ENCODE measurements around the gene PHLDA1. TPM values are rescaled to one million over a fixed set of nuclear protein-coding genes. Genes with fewer than 3 reads are reported as not detected.

Gene PHLDA1
- total and polyA plus RNA-seq, 7 experiments from 2014 or later = 0.20 to 25.1 (median 1.5) TPM

- H3K4me1 Mint-ChIP-seq = no peaks in the 10 kb centered on the region
- H3K9me3 Mint-ChIP-seq = peaks cover 0 to 10% (median 3%) of the 10 kb centered on the region in 11 donors
- ATAC-seq (no peak), DNase-seq (no peak)
- peaks cover 0 to 14% (median 0%) of the 10 kb centered on the region in 5 donors for H3K36me3 Mint-ChIP-seq
- H3K4me3 ChIP-seq (ENCODE audit: low read length) = no peak overlapping the region
- no peaks in the 10 kb centered on the region for H3K27me3 Mint-ChIP-seq
- no peak overlapping the region for H3K4me3 Mint-ChIP-seq
- no peaks in the 10 kb centered on the region for H3K36me3 ChIP-seq (ENCODE audit: control insufficient read depth in 2 of 3, insufficient read depth in 3 of 3, low read length in 3 of 3)
- H3K27ac ChIP-seq (ENCODE audit: low read depth, low read length) = no peak overlapping the region
- H3K9me3 ChIP-seq (ENCODE audit: control insufficient read depth in 2 of 3, low read length in 3 of 3) = no peaks in the 10 kb centered on the region
- POLR2A ChIA-PET = no interaction called here
- H3K27ac Mint-ChIP-seq = no peak overlapping the region
- CTCF ChIA-PET = no interaction called here
- no peaks in the 10 kb centered on the region for H3K27me3 ChIP-seq (ENCODE audit: control insufficient read depth in 2 of 2, insufficient read depth in 2 of 2, low read length in 2 of 2)
- intact Hi-C loops (cut with micrococcal nuclease) = no loop called here
- no peaks in the 10 kb centered on the region for H3K4me1 ChIP-seq (ENCODE audit: control insufficient read depth in 2 of 2, insufficient read depth in 2 of 2, low read length in 2 of 2)
Observed at GRCh38 chr12:76007640-76008039, 23.9 kb downstream of the PHLDA1 start.

- DNase-seq = no peak
- intact Hi-C loops (cut with micrococcal nuclease) = no loop called here
- no peak overlapping the region for H3K4me3 ChIP-seq (ENCODE audit: low read length)
- Mint-ChIP-seq H3K4me1 (no peaks in the 10 kb centered on the region), H3K27me3 (no peaks in the 10 kb centered on the region), H3K27ac (no peak overlapping the region), H3K9me3 (peaks cover 0 to 10% (median 3%) of the 10 kb centered on the region in 11 donors), H3K4me3 (no peak overlapping the region), H3K36me3 (peaks cover 0 to 11% (median 0%) of the 10 kb centered on the region in 5 donors)
- no peaks in the 10 kb centered on the region for H3K9me3 ChIP-seq (ENCODE audit: control insufficient read depth in 2 of 3, low read length in 3 of 3)
- H3K36me3 ChIP-seq (ENCODE audit: control insufficient read depth in 2 of 3, insufficient read depth in 3 of 3, low read length in 3 of 3) = no peaks in the 10 kb centered on the region
- H3K4me1 ChIP-seq (ENCODE audit: control insufficient read depth in 2 of 2, insufficient read depth in 2 of 2, low read length in 2 of 2) = no peaks in the 10 kb centered on the region
- no peak overlapping the region for H3K27ac ChIP-seq (ENCODE audit: low read depth, low read length)
- no peak for ATAC-seq
- POLR2A ChIA-PET = interaction anchor here (0.6 kb wide), 1 partner anchor 17 kb away, joined by 3 read pairs; no protein-coding TSS in a partner anchor
- H3K27me3 ChIP-seq (ENCODE audit: control insufficient read depth in 2 of 2, insufficient read depth in 2 of 2, low read length in 2 of 2) = no peaks in the 10 kb centered on the region
- CTCF ChIA-PET = no interaction called here
Observed at GRCh38 chr12:76006028-76006925, 25.3 kb downstream of the PHLDA1 start.

GRCh38 chr12:76003355-76003638, 28.3 kb downstream of the PHLDA1 start:
- peaks cover 0 to 10% (median 3%) of the 10 kb centered on the region in 11 donors for H3K9me3 Mint-ChIP-seq
- Histone ChIP-seq H3K9me3 (ENCODE audit: control insufficient read depth in 2 of 3, low read length in 3 of 3) (no peaks in the 10 kb centered on the region), H3K4me1 (ENCODE audit: control insufficient read depth in 2 of 2, insufficient read depth in 2 of 2, low read length in 2 of 2) (no peaks in the 10 kb centered on the region), H3K36me3 (ENCODE audit: control insufficient read depth in 2 of 3, insufficient read depth in 3 of 3, low read length in 3 of 3) (no peaks in the 10 kb centered on the region), H3K4me3 (ENCODE audit: low read length) (no peak overlapping the region), H3K27me3 (ENCODE audit: control insufficient read depth in 2 of 2, insufficient read depth in 2 of 2, low read length in 2 of 2) (no peaks in the 10 kb centered on the region), H3K27ac (ENCODE audit: low read depth, low read length) (no peak overlapping the region)
- POLR2A ChIA-PET = interaction anchor here (1.2 kb wide), 1 partner anchor 17 kb away, joined by 3 read pairs; no protein-coding TSS in a partner anchor
- peaks cover 0 to 3% (median 0%) of the 10 kb centered on the region in 7 donors for H3K4me1 Mint-ChIP-seq
- no peak overlapping the region for H3K4me3 Mint-ChIP-seq
- no peaks in the 10 kb centered on the region for H3K27me3 Mint-ChIP-seq
- DNase-seq = no peak
- H3K36me3 Mint-ChIP-seq = peaks cover 0 to 12% (median 0%) of the 10 kb centered on the region in 5 donors
- intact Hi-C loops (cut with micrococcal nuclease) = no loop called here
- peak overlapping the region in 1 of 9 donors; percentile 37 for H3K27ac Mint-ChIP-seq
- CTCF ChIA-PET = no interaction called here
- no peak for ATAC-seq

- H3K9me3 Mint-ChIP-seq = peaks cover 0 to 10% (median 3%) of the 10 kb centered on the region in 11 donors
- Histone ChIP-seq H3K36me3 (ENCODE audit: control insufficient read depth in 2 of 3, insufficient read depth in 3 of 3, low read length in 3 of 3) (no peaks in the 10 kb centered on the region), H3K9me3 (ENCODE audit: control insufficient read depth in 2 of 3, low read length in 3 of 3) (no peaks in the 10 kb centered on the region), H3K4me3 (ENCODE audit: low read length) (no peak overlapping the region), H3K27me3 (ENCODE audit: control insufficient read depth in 2 of 2, insufficient read depth in 2 of 2, low read length in 2 of 2) (no peaks in the 10 kb centered on the region), H3K4me1 (ENCODE audit: control insufficient read depth in 2 of 2, insufficient read depth in 2 of 2, low read length in 2 of 2) (no peaks in the 10 kb centered on the region), H3K27ac (ENCODE audit: low read depth, low read length) (no peak overlapping the region)
- H3K36me3 Mint-ChIP-seq = peaks cover 0 to 12% (median 0%) of the 10 kb centered on the region in 5 donors
- H3K4me3 Mint-ChIP-seq = no peak overlapping the region
- no peak for ATAC-seq
- H3K27ac Mint-ChIP-seq = no peak overlapping the region
- CTCF ChIA-PET = no interaction called here
- POLR2A ChIA-PET = no interaction called here
- DNase-seq = no peak
- intact Hi-C loops (cut with micrococcal nuclease) = no loop called here
- H3K4me1 Mint-ChIP-seq = peaks cover 0 to 3% (median 0%) of the 10 kb centered on the region in 7 donors
- H3K27me3 Mint-ChIP-seq = no peaks in the 10 kb centered on the region
Observed at GRCh38 chr12:76002598-76003354, 28.8 kb downstream of the PHLDA1 start.

GRCh38 chr12:75998292-75999063, 33.1 kb downstream of the PHLDA1 start:
- no peaks in the 10 kb centered on the region for H3K9me3 Mint-ChIP-seq
- H3K36me3 ChIP-seq (ENCODE audit: control insufficient read depth in 2 of 3, insufficient read depth in 3 of 3, low read length in 3 of 3) = no peaks in the 10 kb centered on the region
- H3K27me3 ChIP-seq (ENCODE audit: control insufficient read depth in 2 of 2, insufficient read depth in 2 of 2, low read length in 2 of 2) = no peaks in the 10 kb centered on the region
- no peaks in the 10 kb centered on the region for H3K4me1 ChIP-seq (ENCODE audit: control insufficient read depth in 2 of 2, insufficient read depth in 2 of 2, low read length in 2 of 2)
- H3K27ac Mint-ChIP-seq = no peak overlapping the region
- no peak overlapping the region for H3K27ac ChIP-seq (ENCODE audit: low read depth, low read length)
- ATAC-seq = no peak
- CTCF ChIA-PET = interaction anchor here (0.6 kb wide), 1 partner anchor 211 kb away, joined by 4 read pairs; no protein-coding TSS in a partner anchor
- no peaks in the 10 kb centered on the region for H3K27me3 Mint-ChIP-seq
- H3K4me1 Mint-ChIP-seq = peaks cover 0 to 15% (median 0%) of the 10 kb centered on the region in 7 donors
- POLR2A ChIA-PET = interaction anchor here (0.6 kb wide), 1 partner anchor 552 kb away, joined by 4 read pairs; no protein-coding TSS in a partner anchor
- H3K9me3 ChIP-seq (ENCODE audit: control insufficient read depth in 2 of 3, low read length in 3 of 3) = no peaks in the 10 kb centered on the region
- intact Hi-C loops (cut with micrococcal nuclease) = no loop called here
- H3K4me3 ChIP-seq (ENCODE audit: low read length) = no peak overlapping the region
- no peak for DNase-seq
- no peak overlapping the region for H3K4me3 Mint-ChIP-seq
- H3K36me3 Mint-ChIP-seq = peaks cover 0 to 1% (median 0%) of the 10 kb centered on the region in 5 donors

GRCh38 chr12:75997658-75998057, 33.9 kb downstream of the PHLDA1 start:
- Mint-ChIP-seq H3K36me3 (peaks cover 0 to 1% (median 0%) of the 10 kb centered on the region in 5 donors), H3K27ac (no peak overlapping the region), H3K4me3 (no peak overlapping the region), H3K27me3 (no peaks in the 10 kb centered on the region), H3K4me1 (peaks cover 0 to 18% (median 0%) of the 10 kb centered on the region in 7 donors), H3K9me3 (no peaks in the 10 kb centered on the region)
- CTCF ChIA-PET = no interaction called here
- no peak overlapping the region for H3K4me3 ChIP-seq (ENCODE audit: low read length)
- POLR2A ChIA-PET = no interaction called here
- no peak overlapping the region for H3K27ac ChIP-seq (ENCODE audit: low read depth, low read length)
- intact Hi-C loops (cut with micrococcal nuclease) = no loop called here
- H3K36me3 ChIP-seq (ENCODE audit: control insufficient read depth in 2 of 3, insufficient read depth in 3 of 3, low read length in 3 of 3) = no peaks in the 10 kb centered on the region
- no peaks in the 10 kb centered on the region for H3K27me3 ChIP-seq (ENCODE audit: control insufficient read depth in 2 of 2, insufficient read depth in 2 of 2, low read length in 2 of 2)
- ATAC-seq (no peak), DNase-seq (no peak)
- no peaks in the 10 kb centered on the region for H3K4me1 ChIP-seq (ENCODE audit: control insufficient read depth in 2 of 2, insufficient read depth in 2 of 2, low read length in 2 of 2)
- no peaks in the 10 kb centered on the region for H3K9me3 ChIP-seq (ENCODE audit: control insufficient read depth in 2 of 3, low read length in 3 of 3)
